Measurements from ENCODE around the gene SREK1IP1.

GRCh38 chr5:64775291-64775690, 6.8 kb upstream of the SREK1IP1 start:
- TF ChIP-seq SP1 (IDR thresholded peaks at IDR 0.05), result no peak
- TF ChIP-seq FOXA1 (IDR thresholded peaks at IDR 0.05), result no peak
- no peak for TF ChIP-seq ARNT (IDR thresholded peaks at IDR 0.05)
- TF ChIP-seq SUZ12 (IDR thresholded peaks at IDR 0.05), result no peak
- no peak for TF ChIP-seq TARDBP (IDR thresholded peaks at IDR 0.05)
- TF ChIP-seq CTBP1 (IDR thresholded peaks at IDR 0.05; ENCODE audit: borderline replicate concordance), result no peak
- no peak for TF ChIP-seq BHLHE40 (IDR thresholded peaks at IDR 0.05; ENCODE audit: borderline replicate concordance)
- no peak for TF ChIP-seq ZNF384 (IDR thresholded peaks at IDR 0.05)
- TF ChIP-seq FOXM1 (IDR thresholded peaks at IDR 0.05; ENCODE audit: borderline replicate concordance), result no peak
- TF ChIP-seq HDGF (IDR thresholded peaks at IDR 0.05; ENCODE audit: borderline replicate concordance), result no peak
- no peak for TF ChIP-seq FOXK2 (IDR thresholded peaks at IDR 0.05)
- no peak for TF ChIP-seq NFRKB (IDR thresholded peaks at IDR 0.05)
- TF ChIP-seq L3MBTL2 (conservative IDR thresholded peaks at IDR 0.05), result no peak

Measured in HEK293T (cell line).